Urothelium cell line (cell line): ENCODE data around the gene RAB3IL1.

ENCODE experiments used
- DNase-seq: peaks from one replicate; pipeline ENCODE4 v3.0.0; 2011; ENCODE audit warnings: low spot score, mixed read lengths
- FAIRE-seq: peaks from 2 replicates; lab custom pipeline; 2011; peaks lifted over from hg19 to GRCh38; lab: Jason Lieb, UNC

The RAB3IL1 gene

DNA sequence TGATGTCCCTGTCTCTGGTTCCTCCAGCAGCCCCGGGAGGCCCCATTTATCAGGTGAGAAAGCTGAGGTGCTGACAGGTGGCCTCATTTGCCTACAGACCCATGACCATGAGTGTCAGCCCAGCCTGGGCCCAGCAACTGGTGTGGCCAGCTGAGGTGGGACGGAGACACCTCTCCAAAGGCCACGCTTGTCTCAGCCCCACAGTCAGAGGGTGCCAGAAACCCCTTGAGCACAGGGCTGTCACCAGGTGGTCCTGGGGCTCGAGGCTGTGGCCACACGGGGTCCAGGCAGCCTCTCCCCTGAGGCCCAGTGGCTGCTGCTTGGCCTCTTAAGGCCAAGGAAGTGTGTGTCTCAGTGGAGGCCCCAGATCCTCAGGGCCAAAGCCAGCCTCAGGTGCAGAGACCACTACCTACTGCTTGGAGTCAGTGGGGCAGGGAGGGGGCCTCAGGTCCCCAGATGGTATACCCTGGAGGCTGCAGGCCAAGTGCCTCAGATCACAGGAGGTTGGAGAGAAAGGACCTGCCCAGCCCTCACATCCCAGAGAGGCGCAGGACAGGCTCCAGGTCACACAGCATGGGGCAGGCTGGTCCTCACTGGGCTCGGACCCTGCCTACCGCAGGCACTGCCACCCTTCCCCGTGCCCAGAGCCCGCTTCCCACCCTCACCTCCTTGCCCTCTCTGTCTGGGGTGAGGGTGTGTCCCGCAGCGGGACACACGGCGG lies 11.4 kb downstream of the RAB3IL1 start:
- DNase-seq = no peak
- FAIRE-seq = no peak

GRCh38 chr11:61905067-61905696 lies 12.2 kb downstream of the RAB3IL1 start:
- no peak for FAIRE-seq
- DNase-seq = no peak

DNA sequence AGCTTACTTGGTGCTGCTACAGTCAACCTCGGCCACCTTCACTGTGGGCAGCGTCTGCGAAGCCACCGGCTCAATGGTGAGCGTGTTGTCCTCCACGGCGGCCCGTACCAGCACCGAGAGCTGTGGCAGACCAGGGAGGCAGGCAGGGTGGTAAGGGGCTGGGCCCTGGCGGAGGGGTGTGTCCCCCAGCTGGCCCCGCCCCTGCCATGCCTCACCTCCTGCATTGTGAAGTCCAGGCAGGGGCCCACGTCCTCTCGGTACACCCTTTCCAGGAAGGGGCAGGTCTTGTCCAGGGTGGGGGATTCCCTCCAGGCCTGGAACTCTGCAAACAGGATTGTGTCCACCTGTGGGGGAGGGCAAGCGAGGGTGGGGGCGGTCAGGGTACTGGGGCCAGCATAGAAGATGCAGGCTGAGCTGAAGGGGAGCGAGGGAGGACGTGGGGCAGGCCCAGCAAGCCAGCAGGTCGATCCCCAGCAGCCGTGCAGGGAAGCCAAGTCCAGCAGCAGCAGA lies 12.8 kb downstream of the RAB3IL1 start:
- FAIRE-seq (peak; percentile 37), DNase-seq (no peak)

DNA sequence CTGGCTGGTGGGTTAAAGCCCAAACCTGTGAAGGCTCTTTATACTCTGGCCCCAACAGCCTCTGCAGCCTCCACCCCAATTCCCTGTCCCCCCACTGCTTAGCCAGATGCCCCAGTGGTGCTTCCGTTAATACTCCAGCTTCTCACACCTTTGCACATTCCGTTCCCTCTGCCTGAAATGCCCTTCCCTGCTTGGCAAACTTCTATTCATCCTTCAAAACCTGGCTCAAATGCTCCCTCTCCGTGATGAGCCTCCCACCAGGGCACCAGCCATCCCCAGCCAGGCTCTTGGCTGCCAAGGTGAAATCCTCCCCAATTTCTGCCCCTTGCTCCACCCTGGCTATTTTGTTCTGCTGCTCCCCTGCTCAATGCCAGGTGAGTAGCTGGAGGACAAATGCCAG lies 13.5 kb downstream of the RAB3IL1 start:
- DNase-seq (no peak), FAIRE-seq (no peak)

DNA sequence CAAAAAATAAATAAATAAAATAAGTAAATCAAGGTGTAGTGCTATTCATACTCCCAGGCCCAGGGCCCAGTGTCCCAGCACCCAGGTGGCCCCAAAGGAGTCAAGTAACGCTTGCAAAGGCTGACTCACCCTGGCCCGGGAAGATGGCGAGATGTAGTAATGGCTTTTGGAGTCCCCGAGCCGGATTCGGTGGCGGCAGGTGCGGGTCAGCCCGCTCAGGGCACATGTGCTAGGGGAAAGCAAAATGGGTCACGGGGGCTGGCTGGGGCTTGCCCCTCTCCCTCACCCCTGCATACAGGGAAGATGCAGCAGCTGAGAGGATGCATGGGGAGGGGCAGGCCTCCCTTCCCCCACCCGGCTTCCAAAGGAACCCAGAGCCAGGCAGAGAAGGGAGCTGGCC lies 15.1 kb downstream of the RAB3IL1 start:
- FAIRE-seq = no peak
- no peak for DNase-seq

DNA sequence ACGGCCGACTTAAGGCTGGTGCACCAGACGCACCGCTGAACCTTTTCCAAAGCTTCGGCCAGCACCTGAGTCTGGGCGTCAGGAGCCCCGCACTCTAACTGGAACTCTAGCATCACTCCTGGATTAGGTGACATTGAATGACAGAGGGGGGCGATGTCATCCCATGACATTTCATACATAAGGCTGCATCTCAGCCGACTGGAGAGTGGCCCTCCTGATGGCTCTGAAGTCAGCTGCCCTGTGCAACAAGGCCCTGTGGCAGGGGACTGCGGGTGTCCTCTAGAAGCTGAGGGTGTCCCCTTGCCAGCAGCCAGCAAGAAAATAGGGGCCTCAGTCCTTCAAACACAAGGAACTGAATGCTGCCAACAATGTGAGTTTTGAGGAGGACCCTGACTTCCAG lies 16.0 kb downstream of the RAB3IL1 start:
- FAIRE-seq (no peak), DNase-seq (no peak)

- no peak for DNase-seq
- no peak for FAIRE-seq
These were observed 17.1 kb downstream of the RAB3IL1 start for GRCh38 chr11:61900251-61900650.

- DNase-seq (peak; percentile 93), FAIRE-seq (peak; percentile 53)
These were observed 18.1 kb downstream of the RAB3IL1 start for GRCh38 chr11:61899146-61899841.

GRCh38 chr11:61898247-61898582 lies 19.2 kb downstream of the RAB3IL1 start:
- FAIRE-seq (no peak), DNase-seq (no peak)

DNA sequence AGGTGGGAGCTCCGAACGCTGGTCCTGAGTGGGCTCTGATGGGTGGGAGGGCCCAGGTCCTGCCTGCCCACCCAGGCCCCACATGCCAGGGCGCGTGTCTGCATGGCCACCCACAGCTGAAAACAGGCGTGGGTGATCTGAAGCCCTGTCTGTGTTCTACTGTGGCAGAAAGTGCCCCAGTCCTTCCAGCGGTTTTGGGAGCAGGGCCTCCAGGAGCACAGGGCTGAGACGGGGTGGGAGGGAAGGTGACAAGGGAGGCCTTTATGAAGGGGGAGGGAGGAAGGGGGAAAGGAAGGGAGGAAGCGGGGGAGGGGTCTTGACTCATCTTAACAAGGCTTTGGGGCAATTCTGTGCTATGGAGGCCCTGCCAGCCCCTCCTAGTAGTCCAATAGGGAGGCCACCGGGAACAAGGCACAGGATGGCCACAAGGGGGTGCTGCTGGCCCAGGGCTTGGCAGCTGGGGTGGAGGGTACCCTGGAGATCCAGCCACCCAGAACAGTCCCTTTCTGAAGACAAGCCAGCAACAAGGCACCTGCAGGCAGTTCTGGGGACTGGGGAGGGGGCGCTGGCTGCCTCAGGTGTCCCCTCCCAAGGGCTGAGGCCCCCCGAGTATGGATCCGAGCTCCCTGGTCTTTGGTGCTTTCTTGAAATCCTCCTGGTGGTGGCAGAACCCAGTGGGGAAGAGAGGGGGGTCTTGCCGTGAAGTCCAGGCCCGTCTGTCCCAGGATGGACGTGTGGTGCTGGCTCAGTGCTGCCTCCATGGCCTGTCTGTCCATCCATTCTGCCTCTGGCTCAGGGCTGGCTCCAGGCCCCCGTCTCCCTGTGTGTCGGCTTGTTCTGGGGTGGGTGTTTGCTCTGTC lies 19.7 kb downstream of the RAB3IL1 start:
- FAIRE-seq (no peak), DNase-seq (peak; percentile 81)

DNA sequence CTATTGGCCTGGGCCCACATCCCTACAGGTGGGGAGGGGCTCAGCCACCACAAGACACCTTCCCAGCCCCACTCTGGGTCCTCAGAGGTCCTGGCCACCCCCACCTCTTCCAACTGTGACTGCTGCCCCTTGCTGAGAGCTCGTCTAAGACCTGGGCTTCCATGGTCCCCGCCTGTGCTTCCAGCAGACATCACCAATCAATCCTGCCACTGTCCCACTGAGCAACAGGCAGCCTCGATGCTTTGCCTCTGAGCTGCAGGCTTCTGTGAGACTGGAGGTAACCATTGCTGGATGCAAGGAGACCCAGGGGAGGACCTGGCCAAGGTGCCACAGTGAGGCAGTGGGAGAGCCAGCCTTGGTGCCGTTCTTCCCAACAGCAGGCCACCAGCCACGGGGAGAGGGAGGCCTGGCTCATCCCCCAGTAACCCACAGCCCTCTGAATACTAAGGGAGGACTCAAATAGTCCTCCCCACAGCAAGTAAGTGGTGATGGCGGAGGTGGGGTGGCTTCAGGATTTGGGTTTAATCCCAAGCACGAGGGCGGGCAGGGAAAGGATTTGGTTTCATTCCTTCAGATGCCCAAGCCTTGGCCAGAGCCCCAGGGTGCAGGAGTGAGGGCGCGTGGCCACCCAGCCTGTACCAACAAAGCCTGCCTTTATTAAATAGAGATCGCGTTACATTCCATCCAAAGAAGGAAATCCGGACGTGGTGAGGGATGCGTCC lies 20.5 kb downstream of the RAB3IL1 start:
- DNase-seq = no peak
- FAIRE-seq = no peak

DNA sequence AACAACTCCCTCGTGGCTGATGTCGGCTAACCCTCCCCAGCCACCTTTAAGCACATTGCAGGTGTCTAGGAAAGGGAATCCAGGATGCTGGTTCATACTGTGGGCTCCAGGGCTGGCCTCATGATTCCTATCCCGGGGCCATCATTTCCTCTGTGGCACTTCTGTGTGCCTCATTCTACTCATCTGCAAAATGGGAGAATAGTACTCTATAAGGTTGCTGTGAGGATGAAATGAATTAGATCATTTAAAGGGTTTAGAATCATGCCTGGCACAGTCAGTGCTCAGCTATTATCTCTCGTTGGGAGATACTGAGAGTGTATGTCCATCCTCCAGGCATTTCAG lies 21.7 kb downstream of the RAB3IL1 start:
- no peak for DNase-seq
- FAIRE-seq = no peak

GRCh38 chr11:61895046-61895717 lies 22.2 kb downstream of the RAB3IL1 start:
- no peak for DNase-seq
- FAIRE-seq = no peak

DNA sequence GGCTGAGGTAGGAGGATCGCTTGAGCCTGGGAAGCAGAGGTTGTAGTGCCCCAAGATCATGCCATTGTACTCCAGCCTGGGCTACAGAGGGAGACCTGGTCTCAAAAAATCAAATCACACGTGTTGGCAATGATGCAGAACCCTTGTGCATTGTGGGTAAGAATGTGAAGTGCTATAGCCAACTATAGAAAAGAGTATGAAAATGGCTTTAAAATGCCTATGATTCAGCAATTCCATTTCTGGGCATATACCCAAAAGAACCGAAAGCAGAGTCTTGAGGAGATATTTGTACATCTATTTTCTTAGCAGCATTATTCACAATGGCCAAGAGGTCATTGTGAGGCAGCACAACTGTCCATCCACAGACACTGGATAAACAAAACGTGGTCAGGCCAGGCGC lies 23.4 kb downstream of the RAB3IL1 start:
- no peak for DNase-seq

DNA sequence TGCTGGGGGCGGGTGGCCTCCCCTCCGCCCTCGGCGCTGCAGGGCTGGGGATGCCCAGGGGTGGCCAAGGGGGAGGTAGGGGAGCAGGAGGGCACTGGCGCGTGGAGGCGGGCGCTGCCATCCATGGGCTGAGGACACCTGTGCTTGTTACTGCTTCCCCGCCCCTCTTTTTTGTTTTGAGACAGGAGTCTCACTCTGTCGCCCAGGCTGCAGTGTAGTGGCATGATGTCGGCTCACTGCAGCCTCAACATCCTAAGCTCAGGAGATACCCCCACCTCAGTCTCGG lies 25.3 kb downstream of the RAB3IL1 start:
- DNase-seq = no peak
- no peak for FAIRE-seq

More for the DNA sequence above, 23.4 kb downstream of the RAB3IL1 start:
- FAIRE-seq = no peak

- no peak for FAIRE-seq
- DNase-seq = peak; percentile 92
These were observed 25.9 kb downstream of the RAB3IL1 start, which contains the start of gene FADS3 for GRCh38 chr11:61891331-61892084. FADS3 (minus strand) TSS chr11:61891545; CDS start chr11:61891381, 164 bp downstream.

GRCh38 chr11:61890529-61891330 lies 26.6 kb downstream of the RAB3IL1 start:
- FAIRE-seq (no peak), DNase-seq (peak; percentile 82)

- DNase-seq = no peak
- no peak for FAIRE-seq
These were observed 27.5 kb downstream of the RAB3IL1 start for GRCh38 chr11:61889831-61890230.
